NCI-H748 (cell line): ENCODE measurements around the gene ALDH18A1.

Experiments
- DNase-seq: peaks from one replicate; lab custom pipeline; 2025; ENCODE audit not compliant: unreplicated experiment; lab: John Stamatoyannopoulos, UW

The ALDH18A1 gene

GRCh38 chr10:95559471-95559870 lies 97.0 kb downstream of the ALDH18A1 start:
- DNase-seq, result peak; percentile 29

GRCh38 chr10:95558593-95559320 lies 97.8 kb downstream of the ALDH18A1 start:
- DNase-seq, result no peak

GRCh38 chr10:95556994-95557767 lies 99.3 kb downstream of the ALDH18A1 start:
- no peak for DNase-seq
